A673 (cell line): ENCODE data around the gene TMOD1. TPM values are rescaled to one million over a fixed set of nuclear protein-coding genes. Genes with fewer than 3 reads are reported as not detected.
"Not testable (repeated sequence)": the region's sequence is repeated elsewhere in the genome, so short reads cannot be mapped to it uniquely, and the experiment has no call there.

Experiments used
- BruUV-seq: library from RNA; stranded (reverse); fragments of 400-500 nt; replicated peaks from 2 replicates; lab custom pipeline; 2021; lab: Mats Ljungman, UMichigan
- CTCF ChIA-PET: fragments of 300-600 bp; sonication (Branson Sonifier 250); formaldehyde crosslinking; loops from one replicate; lab custom pipeline; 2022; ENCODE audit warnings: antibody characterized with exemption; lab: Charles Lee
- POLR2A ChIA-PET: fragments of 300-600 bp; sonication (Branson Sonifier 250); formaldehyde crosslinking; loops from one replicate; lab custom pipeline; 2022; ENCODE audit warnings: antibody characterized with exemption; ENCODE audit not compliant: low non-redundant PET; lab: Charles Lee
- DNase-seq: peaks from one replicate; pipeline ENCODE4 v3.0.0-alpha.2; 2015; ENCODE audit warnings: low spot score
- H3K27ac ChIP-seq: fragments of 200-600 bp; sonication (generic); 2 replicates; pipeline ENCODE4 v1.5.1; 2016; ENCODE audit warnings: mixed run types, low read depth, mild to moderate bottlenecking, mixed read lengths, antibody characterized with exemption, low read length; ENCODE audit not compliant: poor library complexity, severe bottlenecking
- H3K27me3 ChIP-seq: fragments of 200-600 bp; sonication (generic); replicated peaks from 2 replicates; pipeline ENCODE4 v1.6.1; 2017; ENCODE audit warnings: mixed run types, low read depth, mild to moderate bottlenecking, mixed read lengths, antibody characterized with exemption, low read length; ENCODE audit not compliant: insufficient read depth, poor library complexity
- H3K36me3 ChIP-seq: fragments of 200-600 bp; sonication (generic); 2 replicates; pipeline ENCODE4 v1.6.1; 2016; ENCODE audit warnings: mixed run types, mild to moderate bottlenecking, mixed read lengths, antibody characterized with exemption, low read length; ENCODE audit not compliant: insufficient read depth, poor library complexity, severe bottlenecking
- H3K4me1 ChIP-seq: fragments of 200-600 bp; sonication (generic); 2 replicates; pipeline ENCODE4 v1.6.1; 2017; ENCODE audit warnings: mixed run types, mild to moderate bottlenecking, mixed read lengths, antibody characterized with exemption, low read length; ENCODE audit not compliant: insufficient read depth, poor library complexity, severe bottlenecking
- H3K4me3 ChIP-seq: fragments of 200-600 bp; sonication (generic); 2 replicates; pipeline ENCODE4 v1.5.1; 2016; ENCODE audit warnings: low read depth, mixed run types, mild to moderate bottlenecking, mixed read lengths, low read length; ENCODE audit not compliant: poor library complexity, severe bottlenecking
- H3K9me3 ChIP-seq: fragments of 200-600 bp; sonication (generic); 2 replicates; pipeline ENCODE4 v1.6.1; 2016; ENCODE audit warnings: mixed run types, low read depth, mild to moderate bottlenecking, mixed read lengths, antibody characterized with exemption, low read length; ENCODE audit not compliant: poor library complexity, severe bottlenecking
- CTCF ChIP-seq: fragments of 300-800, 200-600 bp; sonication (generic); conservative IDR thresholded peaks from 2 replicates; pipeline ENCODE4 v1.5.1; 2017; ENCODE audit warnings: low read depth, mild to moderate bottlenecking, antibody characterized with exemption, low read length, moderate library complexity, mixed read lengths
- EZH2 ChIP-seq: fragments of 200-600 bp; sonication (generic); IDR thresholded peaks from 2 replicates; pipeline ENCODE4 v1.6.1; 2017; ENCODE audit warnings: borderline replicate concordance, low read depth, mild to moderate bottlenecking, mixed read lengths, antibody characterized with exemption, low read length; ENCODE audit not compliant: poor library complexity, severe bottlenecking
- intact Hi-C: fragments of 100-400 bp; cut with micrococcal nuclease; formaldehyde crosslinking; loops from one replicate; pipeline ENCODE4 v1.10.0; 2022; ENCODE audit not compliant: unreplicated experiment
- total RNA-seq: library from RNA; stranded (reverse); gene quantifications from 2 replicates; pipeline ENCODE4 v1.2.3, GENCODE V29; 2021

TMOD1 gene
- total RNA-seq, 1 experiment from 2014 or later = 0.09 TPM

- no peak overlapping the region for H3K27ac ChIP-seq
- BruUV-seq = no TSS peak
- TF ChIP-seq CTCF = no peak
- no peak for TF ChIP-seq EZH2
- peaks cover 32% of the 10 kb centered on the region for H3K36me3 ChIP-seq
- H3K4me3 ChIP-seq = no peak overlapping the region
- H3K27me3 ChIP-seq = no peaks in the 10 kb centered on the region
- POLR2A ChIA-PET = no interaction called here
- no peaks in the 10 kb centered on the region for H3K4me1 ChIP-seq
- intact Hi-C loops = no loop called here
- H3K9me3 ChIP-seq = no peaks in the 10 kb centered on the region
- DNase-seq = no peak
- CTCF ChIA-PET = no interaction called here
These were observed 103.6 kb downstream of the TMOD1 start for GRCh38 chr9:97604901-97605645.

GRCh38 chr9:97615439-97616072, 114.1 kb downstream of the TMOD1 start:
- peaks cover 11% of the 10 kb centered on the region for H3K36me3 ChIP-seq
- intact Hi-C loops = loop anchor here (1.0 to 5.0 kb wide), 4 partner anchors 147 to 758 kb away; no protein-coding TSS in a partner anchor
- POLR2A ChIA-PET = no interaction called here
- no peak overlapping the region for H3K27ac ChIP-seq
- H3K4me3 ChIP-seq = no peak overlapping the region
- no peaks in the 10 kb centered on the region for H3K4me1 ChIP-seq
- DNase-seq = peak; percentile 74
- TF ChIP-seq EZH2 (no peak), CTCF (peak; percentile 82)
- H3K9me3 ChIP-seq = no peaks in the 10 kb centered on the region
- H3K27me3 ChIP-seq = no peaks in the 10 kb centered on the region
- BruUV-seq = no TSS peak
- CTCF ChIA-PET = interaction anchor here (0.6 to 2.2 kb wide), 9 partner anchors 17 to 761 kb away, joined by 3 to 14 read pairs (median 3); partner anchors contain the start of genes NCBP1, TDRD7 and ZNF782

GRCh38 chr9:97617939-97618416, 116.5 kb downstream of the TMOD1 start:
- ChIA-PET POLR2A (no interaction called here), CTCF (no interaction called here)
- Histone ChIP-seq H3K36me3 (peaks cover 10% of the 10 kb centered on the region), H3K9me3 (no peaks in the 10 kb centered on the region), H3K27me3 (no peaks in the 10 kb centered on the region), H3K4me1 (no peaks in the 10 kb centered on the region), H3K27ac (no peak overlapping the region), H3K4me3 (no peak overlapping the region)
- no peak for TF ChIP-seq EZH2
- no peak for TF ChIP-seq CTCF
- DNase-seq = no peak
- BruUV-seq = no TSS peak
- intact Hi-C loops = loop anchor here (5.0 kb wide), 1 partner anchor 761 kb away; no protein-coding TSS in a partner anchor

- POLR2A ChIA-PET = not testable (repeated sequence)
These were observed 118.6 kb downstream of the TMOD1 start for GRCh38 chr9:97620063-97620462.

GRCh38 chr9:97622483-97622882, 121.0 kb downstream of the TMOD1 start:
- POLR2A ChIA-PET, H3K4me1 ChIP-seq, H3K27ac ChIP-seq, H3K9me3 ChIP-seq, CTCF ChIA-PET, BruUV-seq, intact Hi-C loops, H3K4me3 ChIP-seq, H3K27me3 ChIP-seq, DNase-seq: not testable (repeated sequence)
- peaks cover 30% of the 10 kb centered on the region for H3K36me3 ChIP-seq

More at GRCh38 chr9:97620063-97620462, 118.6 kb downstream of the TMOD1 start:
- DNase-seq, H3K9me3 ChIP-seq, BruUV-seq, H3K4me1 ChIP-seq, intact Hi-C loops, CTCF ChIA-PET, H3K27me3 ChIP-seq, H3K4me3 ChIP-seq, H3K27ac ChIP-seq: not testable (repeated sequence)
- H3K36me3 ChIP-seq = peaks cover 18% of the 10 kb centered on the region
